ENCODE results near the gene CSGALNACT2.

CSGALNACT2 gene

DNA sequence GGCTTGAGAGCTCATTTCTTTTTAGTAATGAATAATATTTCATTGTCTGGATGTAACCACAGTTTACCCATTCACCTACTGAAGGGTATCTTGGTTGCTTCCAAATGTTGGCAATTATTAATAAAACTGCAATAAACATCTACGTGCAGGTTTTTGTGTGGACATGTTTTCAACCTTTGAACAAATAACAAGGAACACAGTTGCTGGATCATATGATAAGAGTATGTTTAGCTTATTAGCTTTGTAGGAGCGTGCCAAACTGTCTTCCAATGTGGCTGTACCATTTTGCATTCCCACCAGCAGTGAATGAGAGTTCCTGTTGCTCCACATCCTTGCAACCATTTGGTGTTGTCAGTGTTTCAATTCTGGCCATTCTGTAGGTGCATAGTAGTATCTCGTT lies 49.0 kb downstream of the CSGALNACT2 start:
- Histone ChIP-seq H3K4me2 (ENCODE audit: low read length) (no peak overlapping the region), H4K20me1 (ENCODE audit: insufficient read depth, low read length) (no peaks in the 10 kb centered on the region), H3K36me3 (replicated peaks; ENCODE audit: low read depth, low read length) (no peaks in the 10 kb centered on the region), H3K27ac (ENCODE audit: low read length) (no peak overlapping the region), H3K79me2 (ENCODE audit: low read length) (no peaks in the 10 kb centered on the region), H2AFZ (ENCODE audit: low read depth, low read length) (no peak overlapping the region), H3K27me3 (ENCODE audit: low read depth, low read length) (no peaks in the 10 kb centered on the region), H3K4me3 (ENCODE audit: low read length) (no peak overlapping the region), H3K9me3 (ENCODE audit: insufficient read depth, low read length) (no peaks in the 10 kb centered on the region), H3K4me1 (ENCODE audit: low read length) (no peaks in the 10 kb centered on the region), H3K9ac (ENCODE audit: low read length) (no peak overlapping the region)
- TF ChIP-seq, protein P1, sequence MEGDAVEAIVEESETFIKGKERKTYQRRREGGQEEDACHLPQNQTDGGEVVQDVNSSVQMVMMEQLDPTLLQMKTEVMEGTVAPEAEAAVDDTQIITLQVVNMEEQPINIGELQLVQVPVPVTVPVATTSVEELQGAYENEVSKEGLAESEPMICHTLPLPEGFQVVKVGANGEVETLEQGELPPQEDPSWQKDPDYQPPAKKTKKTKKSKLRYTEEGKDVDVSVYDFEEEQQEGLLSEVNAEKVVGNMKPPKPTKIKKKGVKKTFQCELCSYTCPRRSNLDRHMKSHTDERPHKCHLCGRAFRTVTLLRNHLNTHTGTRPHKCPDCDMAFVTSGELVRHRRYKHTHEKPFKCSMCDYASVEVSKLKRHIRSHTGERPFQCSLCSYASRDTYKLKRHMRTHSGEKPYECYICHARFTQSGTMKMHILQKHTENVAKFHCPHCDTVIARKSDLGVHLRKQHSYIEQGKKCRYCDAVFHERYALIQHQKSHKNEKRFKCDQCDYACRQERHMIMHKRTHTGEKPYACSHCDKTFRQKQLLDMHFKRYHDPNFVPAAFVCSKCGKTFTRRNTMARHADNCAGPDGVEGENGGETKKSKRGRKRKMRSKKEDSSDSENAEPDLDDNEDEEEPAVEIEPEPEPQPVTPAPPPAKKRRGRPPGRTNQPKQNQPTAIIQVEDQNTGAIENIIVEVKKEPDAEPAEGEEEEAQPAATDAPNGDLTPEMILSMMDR (IDR thresholded peaks at IDR 0.05; ENCODE audit: low read depth, low read length), result no peak

DNA sequence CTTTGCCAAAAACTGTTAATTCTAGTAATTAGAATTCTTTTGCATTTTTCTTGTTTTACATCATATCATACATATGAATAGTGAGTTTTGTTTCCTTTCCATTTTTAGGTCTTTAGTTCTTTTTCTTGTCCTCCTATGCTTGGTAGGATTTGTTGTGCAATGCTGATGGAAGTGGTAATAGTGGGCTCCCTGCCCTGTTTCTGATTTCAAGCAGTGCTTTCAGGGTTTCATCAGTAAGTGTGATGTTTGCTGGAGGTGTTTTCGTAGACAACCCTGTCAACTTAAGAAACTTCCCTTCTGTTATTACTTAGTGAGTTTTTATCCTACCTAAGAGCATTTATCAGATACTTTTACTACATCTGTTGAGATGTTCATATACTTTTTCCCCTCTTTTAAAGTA lies 50.5 kb downstream of the CSGALNACT2 start:
- Histone ChIP-seq H2AFZ (ENCODE audit: low read depth, low read length) (no peak overlapping the region), H3K36me3 (replicated peaks; ENCODE audit: low read depth, low read length) (no peaks in the 10 kb centered on the region), H3K4me1 (ENCODE audit: low read length) (no peaks in the 10 kb centered on the region), H3K9me3 (ENCODE audit: insufficient read depth, low read length) (no peaks in the 10 kb centered on the region), H3K4me2 (ENCODE audit: low read length) (no peak overlapping the region), H4K20me1 (ENCODE audit: insufficient read depth, low read length) (no peaks in the 10 kb centered on the region), H3K4me3 (ENCODE audit: low read length) (no peak overlapping the region), H3K9ac (ENCODE audit: low read length) (no peak overlapping the region), H3K79me2 (ENCODE audit: low read length) (no peaks in the 10 kb centered on the region), H3K27ac (ENCODE audit: low read length) (no peak overlapping the region), H3K27me3 (ENCODE audit: low read depth, low read length) (no peaks in the 10 kb centered on the region)
- TF ChIP-seq, protein P1 (IDR thresholded peaks at IDR 0.05; ENCODE audit: low read depth, low read length), result no peak
- TF ChIP-seq EZH2phosphoT487 (IDR thresholded peaks at IDR 0.05; ENCODE audit: low read depth), result no peak

DNA sequence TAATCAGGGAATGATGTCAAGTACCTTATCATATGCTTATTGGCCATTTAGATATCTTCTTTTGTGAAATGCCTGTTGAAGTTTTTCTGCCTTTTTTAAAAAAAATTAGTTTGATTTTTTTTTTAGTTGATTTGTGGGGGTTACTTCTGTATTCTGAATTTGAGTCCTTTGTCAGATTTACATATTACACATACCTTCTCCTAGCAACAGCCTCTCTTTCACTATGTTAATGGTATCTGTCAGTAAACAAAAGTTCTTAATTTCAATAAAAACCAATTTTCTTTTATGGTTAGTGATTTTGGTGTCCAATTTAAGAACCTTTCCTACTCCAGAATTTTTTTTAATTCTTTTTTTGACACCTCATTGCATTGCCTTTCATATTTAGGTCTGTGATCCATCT lies 52.0 kb downstream of the CSGALNACT2 start:
- H3K9me3 ChIP-seq (ENCODE audit: insufficient read depth, low read length), result no peaks in the 10 kb centered on the region
- H2AFZ ChIP-seq (ENCODE audit: low read depth, low read length), result no peak overlapping the region
- no peak overlapping the region for H3K9ac ChIP-seq (ENCODE audit: low read length)
- no peak overlapping the region for H3K4me2 ChIP-seq (ENCODE audit: low read length)
- no peaks in the 10 kb centered on the region for H3K4me1 ChIP-seq (ENCODE audit: low read length)
- H3K4me3 ChIP-seq (ENCODE audit: low read length), result no peak overlapping the region
- no peaks in the 10 kb centered on the region for H4K20me1 ChIP-seq (ENCODE audit: insufficient read depth, low read length)
- no peaks in the 10 kb centered on the region for H3K79me2 ChIP-seq (ENCODE audit: low read length)
- H3K27me3 ChIP-seq (ENCODE audit: low read depth, low read length), result no peaks in the 10 kb centered on the region
- no peak overlapping the region for H3K27ac ChIP-seq (ENCODE audit: low read length)
- no peak for TF ChIP-seq EZH2phosphoT487 (IDR thresholded peaks at IDR 0.05; ENCODE audit: low read depth)
- TF ChIP-seq, protein P1 (IDR thresholded peaks at IDR 0.05; ENCODE audit: low read depth, low read length), result no peak
- H3K36me3 ChIP-seq (replicated peaks; ENCODE audit: low read depth, low read length), result no peaks in the 10 kb centered on the region

DNA sequence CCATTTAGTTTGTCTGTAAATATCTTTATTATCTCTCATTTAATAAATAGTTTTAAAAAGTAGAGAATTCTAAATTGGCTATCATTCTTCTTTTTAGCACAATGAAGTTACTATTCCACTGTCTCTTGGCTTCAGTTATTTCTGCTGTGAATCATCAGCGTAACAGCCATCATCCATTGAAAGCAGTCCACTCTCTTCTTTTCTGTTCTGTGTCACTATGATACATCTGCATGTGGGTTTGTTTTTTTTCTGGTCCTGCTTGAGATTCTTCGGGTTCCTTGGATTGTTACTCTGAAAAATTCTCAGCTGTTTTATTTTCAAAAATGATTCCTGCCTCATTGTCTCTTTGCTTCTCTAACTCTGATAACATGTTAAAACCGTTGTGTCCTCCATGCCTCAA lies 52.5 kb downstream of the CSGALNACT2 start:
- no peak overlapping the region for H3K27ac ChIP-seq (ENCODE audit: low read length)
- H3K27me3 ChIP-seq (ENCODE audit: low read depth, low read length), result no peaks in the 10 kb centered on the region
- H4K20me1 ChIP-seq (ENCODE audit: insufficient read depth, low read length), result no peaks in the 10 kb centered on the region
- TF ChIP-seq, protein P1 (IDR thresholded peaks at IDR 0.05; ENCODE audit: low read depth, low read length), result no peak
- no peak for TF ChIP-seq EZH2phosphoT487 (IDR thresholded peaks at IDR 0.05; ENCODE audit: low read depth)
- no peak overlapping the region for H2AFZ ChIP-seq (ENCODE audit: low read depth, low read length)
- H3K9ac ChIP-seq (ENCODE audit: low read length), result no peak overlapping the region
- H3K9me3 ChIP-seq (ENCODE audit: insufficient read depth, low read length), result no peaks in the 10 kb centered on the region
- H3K79me2 ChIP-seq (ENCODE audit: low read length), result no peaks in the 10 kb centered on the region
- no peak overlapping the region for H3K4me3 ChIP-seq (ENCODE audit: low read length)
- no peak overlapping the region for H3K4me2 ChIP-seq (ENCODE audit: low read length)
- H3K4me1 ChIP-seq (ENCODE audit: low read length), result no peaks in the 10 kb centered on the region
- no peaks in the 10 kb centered on the region for H3K36me3 ChIP-seq (replicated peaks; ENCODE audit: low read depth, low read length)

Measured in OCI-LY3 (cell line).